HG02571 (cell line): ENCODE data around the gene NGEF.

Source experiments
- ATAC-seq: cut with Tn5 transposase; IDR thresholded peaks from one replicate; pipeline ENCODE4 v1.9.1; 2021; ENCODE audit warnings: mild to moderate bottlenecking, moderate library complexity; ENCODE audit not compliant: unreplicated experiment

The NGEF gene

GRCh38 chr2:233000886-233001750 is 11.9 kb downstream of the NGEF start:
- ATAC-seq = no peak

DNA sequence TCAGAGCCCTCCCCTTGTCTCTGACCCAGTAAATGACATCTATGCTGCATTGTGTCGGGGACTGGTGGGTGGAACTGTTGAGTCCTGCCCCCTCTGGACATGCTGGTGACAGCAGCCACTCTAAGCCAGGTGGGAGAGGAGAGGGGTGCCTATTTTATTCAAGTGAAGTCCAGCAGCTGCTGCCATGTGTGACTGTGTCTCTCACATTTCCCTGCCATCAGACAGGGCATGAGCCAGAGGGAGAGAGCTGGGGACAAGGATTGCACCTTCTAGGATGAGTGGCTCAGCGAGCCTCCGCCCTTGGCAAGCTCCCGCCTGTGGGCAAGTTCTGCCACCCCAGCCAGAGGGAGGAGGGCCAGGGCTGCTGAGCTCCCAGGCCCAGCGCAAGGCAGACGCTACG is 13.7 kb downstream of the NGEF start:
- ATAC-seq = no peak

GRCh38 chr2:232998666-232998985 is 14.4 kb downstream of the NGEF start:
- ATAC-seq = no peak

GRCh38 chr2:232997749-232998665 is 15.0 kb downstream of the NGEF start:
- no peak for ATAC-seq

- ATAC-seq = no peak
These were observed 18.6 kb downstream of the NGEF start for GRCh38 chr2:232994446-232994845.

- no peak for ATAC-seq
These were observed 19.7 kb downstream of the NGEF start for GRCh38 chr2:232993231-232993821.

- no peak for ATAC-seq
These were observed 26.9 kb downstream of the NGEF start for GRCh38 chr2:232986155-232986554.

- no peak for ATAC-seq
These were observed 28.4 kb downstream of the NGEF start for GRCh38 chr2:232984451-232985207.

- no peak for ATAC-seq
These were observed 29.4 kb downstream of the NGEF start for GRCh38 chr2:232983669-232984140.

GRCh38 chr2:232982926-232983668 is 30.0 kb downstream of the NGEF start:
- ATAC-seq = no peak

- ATAC-seq = no peak
These were observed 31.2 kb downstream of the NGEF start for GRCh38 chr2:232981767-232982360.

- no peak for ATAC-seq
These were observed 31.7 kb downstream of the NGEF start for GRCh38 chr2:232981356-232981755.

GRCh38 chr2:232980683-232981082 is 32.4 kb downstream of the NGEF start:
- no peak for ATAC-seq

DNA sequence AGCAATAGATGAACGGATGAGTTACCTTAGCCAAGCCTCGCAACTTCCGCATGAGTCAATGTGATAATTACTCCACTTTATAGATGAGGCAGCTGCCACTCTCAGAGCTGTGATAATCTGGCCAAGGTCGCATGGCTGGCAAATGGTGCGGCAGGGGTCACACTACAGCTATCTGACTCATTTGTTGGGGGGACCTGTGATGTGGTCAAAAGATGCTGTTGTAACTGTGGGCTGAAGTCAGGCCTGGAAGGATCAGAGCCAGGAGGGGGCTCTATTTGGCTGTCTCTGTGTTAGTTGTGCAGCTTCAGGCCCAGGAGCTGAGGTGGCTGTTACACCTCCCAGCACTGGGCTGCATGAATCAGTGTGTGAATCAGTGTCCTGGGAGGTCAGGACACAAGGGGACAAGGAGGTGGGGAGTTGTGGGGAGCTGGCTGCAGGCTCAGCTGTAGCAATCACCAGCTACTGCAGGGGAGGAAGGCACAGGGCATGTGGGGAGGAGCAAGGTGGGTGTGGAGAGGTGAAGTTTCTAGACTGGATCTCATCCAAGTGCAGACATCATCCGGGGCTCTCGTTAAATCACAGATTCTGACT is 33.1 kb downstream of the NGEF start:
- ATAC-seq = no peak

- ATAC-seq = no peak
These were observed 35.6 kb downstream of the NGEF start for GRCh38 chr2:232977438-232977971.

- no peak for ATAC-seq
These were observed 36.2 kb downstream of the NGEF start for GRCh38 chr2:232976666-232977437.

- ATAC-seq = no peak
These were observed 36.9 kb downstream of the NGEF start for GRCh38 chr2:232976176-232976575.

GRCh38 chr2:232974396-232974795 is 38.7 kb downstream of the NGEF start:
- no peak for ATAC-seq
